BLaER1 treated with 17β-estradiol and CSF1 and Interleukin-3, amounts not matched to agents 10 nM and 100 nM (cell line): ENCODE measurements around the gene PPP2R2C.

Experiments
- H3K27ac ChIP-seq, 11 experiments: shearing (Covaris generic); formaldehyde crosslinking; 2 replicates each; pipeline ENCODE4 v1.8.1; 2022
- H3K27me3 ChIP-seq, 11 experiments: shearing (Covaris generic); formaldehyde crosslinking; 2 replicates each; pipeline ENCODE4 v1.8.1; 2022
- H3K36me3 ChIP-seq, 11 experiments: shearing (Covaris generic); formaldehyde crosslinking; 2 replicates each; pipeline ENCODE4 v1.8.1; 2022
- H3K4me1 ChIP-seq, 10 experiments: shearing (Covaris generic); formaldehyde crosslinking; 2 replicates each; pipeline ENCODE4 v1.8.1; 2022
- H3K4me2 ChIP-seq, 11 experiments: shearing (Covaris generic); formaldehyde crosslinking; 2 replicates each; pipeline ENCODE4 v1.8.1; 2022
- H3K4me3 ChIP-seq, 10 experiments: shearing (Covaris generic); formaldehyde crosslinking; 2 replicates each; pipeline ENCODE4 v1.8.1; 2022
- H3K9ac ChIP-seq, 11 experiments: shearing (Covaris generic); formaldehyde crosslinking; 2 replicates each; pipeline ENCODE4 v1.8.1; 2022
- H3K9me3 ChIP-seq, 11 experiments: shearing (Covaris generic); formaldehyde crosslinking; replicated peaks in 1 of 11; 2 replicates each; pipeline ENCODE4 v1.8.1; 2022
- H4K20me1 ChIP-seq, 11 experiments: shearing (Covaris generic); formaldehyde crosslinking; 2 replicates each; pipeline ENCODE4 v1.8.1; 2022
- Cebpa-rat ChIP-seq, 11 experiments: shearing (Covaris generic); IDR thresholded peaks; 2 replicates each; pipeline ENCODE4 v1.8.1; 2022

The PPP2R2C gene

GRCh38 chr4:6473264-6474052, 1.0 kb upstream of the PPP2R2C start:
- no peaks in the 10 kb centered on the region for H3K36me3 ChIP-seq
- no peak overlapping the region for H3K4me2 ChIP-seq
- H3K27ac ChIP-seq: no peak overlapping the region
- TF ChIP-seq Cebpa-rat (IDR thresholded peaks at IDR 0.05): no peak
- no peak overlapping the region for H3K9ac ChIP-seq
- no peaks in the 10 kb centered on the region for H3K9me3 ChIP-seq
- peaks cover 0 to 6% (median 4%) of the 10 kb centered on the region in 10 experiments; a peak in 5 of 20 replicates for H3K4me1 ChIP-seq
- peaks cover 49 to 60% (median 59%) of the 10 kb centered on the region in 11 experiments for H3K27me3 ChIP-seq
- no peak overlapping the region for H3K4me3 ChIP-seq
- H4K20me1 ChIP-seq: peaks cover 0 to 40% (median 4%) of the 10 kb centered on the region in 11 experiments; a peak in 13 of 22 replicates

- peak overlapping the region in 1 of 10 experiments; percentile 60; a peak in 2 of 20 replicates for H3K4me3 ChIP-seq
- H3K4me2 ChIP-seq: peak overlapping the region in 4 of 11 experiments; percentile 38 to 66 (median 56); a peak in 5 of 22 replicates
- peaks cover 0 to 6% (median 4%) of the 10 kb centered on the region in 10 experiments; a peak in 5 of 20 replicates for H3K4me1 ChIP-seq
- peaks cover 49 to 70% (median 62%) of the 10 kb centered on the region in 11 experiments for H3K27me3 ChIP-seq
- no peak overlapping the region for H3K9ac ChIP-seq
- TF ChIP-seq Cebpa-rat (IDR thresholded peaks at IDR 0.05): no peak
- no peaks in the 10 kb centered on the region for H3K36me3 ChIP-seq
- no peaks in the 10 kb centered on the region for H3K9me3 ChIP-seq
- no peak overlapping the region for H3K27ac ChIP-seq
- H4K20me1 ChIP-seq: peaks cover 0 to 40% (median 4%) of the 10 kb centered on the region in 11 experiments; a peak in 13 of 22 replicates
Observed at GRCh38 chr4:6472008-6472386, 417 bp downstream of the PPP2R2C start.

GRCh38 chr4:6471307-6472007, 957 bp downstream of the PPP2R2C start:
- Histone ChIP-seq H3K4me2 (no peak overlapping the region), H3K27ac (no peak overlapping the region), H3K9ac (no peak overlapping the region), H3K27me3 (peaks cover 49 to 70% (median 62%) of the 10 kb centered on the region in 11 experiments), H3K4me1 (peaks cover 0 to 6% (median 4%) of the 10 kb centered on the region in 10 experiments; a peak in 5 of 20 replicates), H4K20me1 (peaks cover 0 to 40% (median 4%) of the 10 kb centered on the region in 11 experiments; a peak in 13 of 22 replicates), H3K9me3 (no peaks in the 10 kb centered on the region), H3K36me3 (no peaks in the 10 kb centered on the region), H3K4me3 (no peak overlapping the region)
- no peak for TF ChIP-seq Cebpa-rat (IDR thresholded peaks at IDR 0.05)

- H3K4me3 ChIP-seq: no peak overlapping the region
- H3K27ac ChIP-seq: no peak overlapping the region
- H3K9ac ChIP-seq: no peak overlapping the region
- peaks cover 0 to 40% (median 4%) of the 10 kb centered on the region in 11 experiments; a peak in 13 of 22 replicates for H4K20me1 ChIP-seq
- no peaks in the 10 kb centered on the region for H3K9me3 ChIP-seq
- H3K4me2 ChIP-seq: no peak overlapping the region
- no peaks in the 10 kb centered on the region for H3K36me3 ChIP-seq
- H3K4me1 ChIP-seq: peaks cover 0 to 6% (median 4%) of the 10 kb centered on the region in 10 experiments; a peak in 5 of 20 replicates
- peaks cover 49 to 70% (median 62%) of the 10 kb centered on the region in 11 experiments for H3K27me3 ChIP-seq
- no peak for TF ChIP-seq Cebpa-rat (IDR thresholded peaks at IDR 0.05)
Observed at GRCh38 chr4:6470502-6471306, 1.7 kb downstream of the PPP2R2C start.

- Histone ChIP-seq H4K20me1 (peaks cover 0 to 40% (median 4%) of the 10 kb centered on the region in 11 experiments; a peak in 13 of 22 replicates), H3K27ac (no peak overlapping the region), H3K4me2 (no peak overlapping the region), H3K4me3 (no peak overlapping the region), H3K9me3 (no peaks in the 10 kb centered on the region), H3K9ac (no peak overlapping the region), H3K27me3 (peaks cover 49 to 70% (median 62%) of the 10 kb centered on the region in 11 experiments), H3K4me1 (peaks cover 0 to 6% (median 4%) of the 10 kb centered on the region in 10 experiments; a peak in 5 of 20 replicates), H3K36me3 (no peaks in the 10 kb centered on the region)
- TF ChIP-seq Cebpa-rat (IDR thresholded peaks at IDR 0.05): no peak
Observed at GRCh38 chr4:6469898-6470501, 2.4 kb downstream of the PPP2R2C start.

- H4K20me1 ChIP-seq: peaks cover 0 to 38% (median 4%) of the 10 kb centered on the region in 11 experiments; a peak in 13 of 22 replicates
- no peaks in the 10 kb centered on the region for H3K9me3 ChIP-seq
- no peak overlapping the region for H3K27ac ChIP-seq
- peaks cover 48 to 66% (median 59%) of the 10 kb centered on the region in 11 experiments for H3K27me3 ChIP-seq
- TF ChIP-seq Cebpa-rat (IDR thresholded peaks at IDR 0.05): no peak
- peaks cover 0 to 6% (median 4%) of the 10 kb centered on the region in 10 experiments; a peak in 5 of 20 replicates for H3K4me1 ChIP-seq
- H3K4me3 ChIP-seq: no peak overlapping the region
- H3K4me2 ChIP-seq: no peak overlapping the region
- no peak overlapping the region for H3K9ac ChIP-seq
- H3K36me3 ChIP-seq: no peaks in the 10 kb centered on the region
Observed at GRCh38 chr4:6469144-6469543, 3.3 kb downstream of the PPP2R2C start.

- no peak overlapping the region for H3K4me3 ChIP-seq
- no peak overlapping the region for H3K27ac ChIP-seq
- no peak overlapping the region for H3K4me2 ChIP-seq
- H4K20me1 ChIP-seq: peaks cover 0 to 30% (median 4%) of the 10 kb centered on the region in 11 experiments; a peak in 13 of 22 replicates
- peaks cover 0 to 6% (median 4%) of the 10 kb centered on the region in 10 experiments; a peak in 5 of 20 replicates for H3K4me1 ChIP-seq
- H3K27me3 ChIP-seq: peaks cover 40 to 58% (median 52%) of the 10 kb centered on the region in 11 experiments
- no peaks in the 10 kb centered on the region for H3K9me3 ChIP-seq
- no peak overlapping the region for H3K9ac ChIP-seq
- H3K36me3 ChIP-seq: no peaks in the 10 kb centered on the region
- no peak for TF ChIP-seq Cebpa-rat (IDR thresholded peaks at IDR 0.05)
Observed at GRCh38 chr4:6468376-6468775, 4.0 kb downstream of the PPP2R2C start.

GRCh38 chr4:6467600-6467999, 4.8 kb downstream of the PPP2R2C start:
- Histone ChIP-seq H3K4me2 (no peak overlapping the region), H3K27me3 (peaks cover 32 to 51% (median 44%) of the 10 kb centered on the region in 11 experiments)
- no peak for TF ChIP-seq Cebpa-rat (IDR thresholded peaks at IDR 0.05)

More at GRCh38 chr4:6467600-6467999, 4.8 kb downstream of the PPP2R2C start:
- Histone ChIP-seq H4K20me1 (peaks cover 0 to 28% (median 4%) of the 10 kb centered on the region in 11 experiments; a peak in 11 of 22 replicates), H3K4me3 (no peak overlapping the region), H3K4me1 (peaks cover 0 to 4% (median 2%) of the 10 kb centered on the region in 10 experiments; a peak in 5 of 20 replicates), H3K9me3 (no peaks in the 10 kb centered on the region), H3K27ac (no peak overlapping the region), H3K36me3 (no peaks in the 10 kb centered on the region), H3K9ac (no peak overlapping the region)
